Panc1 (cell line): ENCODE data around the gene ITPR2.

Experiments used
- CTCF ChIP-seq: fragments of 450-650 bp; IDR thresholded peaks from 2 replicates; pipeline ENCODE4 v1.5.1; 2017; ENCODE audit warnings: mild to moderate bottlenecking
- POLR2AphosphoS5 ChIP-seq: IDR thresholded peaks from 2 replicates; pipeline ENCODE4 v1.6.1; 2012; ENCODE audit warnings: mild to moderate bottlenecking, low read depth, low read length, moderate library complexity
- REST ChIP-seq, 2 experiments: IDR thresholded peaks; 2 replicates each; pipeline ENCODE4 v1.6.1; 2011 to 2012; ENCODE audit warnings: low read depth in 2 of 2, control low read depth in 1 of 2, low read length in 1 of 2, mild to moderate bottlenecking in 1 of 2, moderate library complexity in 1 of 2; ENCODE audit not compliant: insufficient read depth in 1 of 2
- SIN3A ChIP-seq: IDR thresholded peaks from 2 replicates; pipeline ENCODE4 v1.6.1; 2012; ENCODE audit warnings: low read depth, mild to moderate bottlenecking, low read length, moderate library complexity, borderline replicate concordance; ENCODE audit not compliant: insufficient read depth
- TCF7L2 ChIP-seq: IDR thresholded peaks from 2 replicates; pipeline ENCODE4 v1.6.1; 2011; ENCODE audit warnings: mild to moderate bottlenecking, low read depth, low read length, inconsistent platforms

GRCh38 chr12:26452511-26452910, 380.5 kb downstream of the ITPR2 start:
- no peak for TF ChIP-seq CTCF
- TF ChIP-seq SIN3A = no peak
- TF ChIP-seq POLR2AphosphoS5 = no peak
- TF ChIP-seq TCF7L2 = no peak
- TF ChIP-seq REST (IDR thresholded peaks at IDR 0.05; ENCODE audit: insufficient read depth in 1 of 2, low read depth in 2 of 2, low read length in 1 of 2) = no peak
